H1 (cell line): Measurements from ENCODE around the gene FUBP3.
A peak's percentile ranks its signal among the peaks of the same experiment; 100 is the strongest.

ENCODE experiments used
- CREB1 ChIP-seq: IDR thresholded peaks from 2 replicates; pipeline ENCODE4 v1.6.1; 2012; ENCODE audit warnings: inconsistent platforms
- CTCF ChIP-seq, 3 experiments: IDR thresholded peaks; 1 replicate in 2 of 3; 2 replicates in 1 of 3; pipeline versions ENCODE4 v1.5.1 to v1.6.1; 2011; ENCODE audit warnings: low read length in 3 of 3, mild to moderate bottlenecking in 3 of 3, inconsistent platforms in 2 of 3, low read depth in 1 of 3, moderate library complexity in 1 of 3; ENCODE audit not compliant: insufficient read depth in 1 of 3; ENCODE audit errors: control extremely low read depth in 1 of 3
- EZH2 ChIP-seq: fragments of 200-600 bp; sonication (generic); IDR thresholded peaks from 2 replicates; pipeline ENCODE4 v1.7.1; 2012; ENCODE audit warnings: low read depth, mild to moderate bottlenecking, moderate library complexity, low read length, inconsistent platforms; ENCODE audit not compliant: severe bottlenecking
- POLR2AphosphoS5 ChIP-seq: IDR thresholded peaks from 2 replicates; pipeline ENCODE4 v1.6.1; 2011; ENCODE audit warnings: low read depth, low read length
- RAD21 ChIP-seq, 2 experiments: IDR thresholded peaks in 1 of 2; conservative IDR thresholded peaks in 1 of 2; 2 replicates each; pipeline ENCODE4 v1.6.1; 2011; ENCODE audit warnings: low read depth in 2 of 2, low read length in 2 of 2, improper control_type of control experiment in 1 of 2, inconsistent platforms in 1 of 2, mild to moderate bottlenecking in 1 of 2, moderate library complexity in 1 of 2

DNA sequence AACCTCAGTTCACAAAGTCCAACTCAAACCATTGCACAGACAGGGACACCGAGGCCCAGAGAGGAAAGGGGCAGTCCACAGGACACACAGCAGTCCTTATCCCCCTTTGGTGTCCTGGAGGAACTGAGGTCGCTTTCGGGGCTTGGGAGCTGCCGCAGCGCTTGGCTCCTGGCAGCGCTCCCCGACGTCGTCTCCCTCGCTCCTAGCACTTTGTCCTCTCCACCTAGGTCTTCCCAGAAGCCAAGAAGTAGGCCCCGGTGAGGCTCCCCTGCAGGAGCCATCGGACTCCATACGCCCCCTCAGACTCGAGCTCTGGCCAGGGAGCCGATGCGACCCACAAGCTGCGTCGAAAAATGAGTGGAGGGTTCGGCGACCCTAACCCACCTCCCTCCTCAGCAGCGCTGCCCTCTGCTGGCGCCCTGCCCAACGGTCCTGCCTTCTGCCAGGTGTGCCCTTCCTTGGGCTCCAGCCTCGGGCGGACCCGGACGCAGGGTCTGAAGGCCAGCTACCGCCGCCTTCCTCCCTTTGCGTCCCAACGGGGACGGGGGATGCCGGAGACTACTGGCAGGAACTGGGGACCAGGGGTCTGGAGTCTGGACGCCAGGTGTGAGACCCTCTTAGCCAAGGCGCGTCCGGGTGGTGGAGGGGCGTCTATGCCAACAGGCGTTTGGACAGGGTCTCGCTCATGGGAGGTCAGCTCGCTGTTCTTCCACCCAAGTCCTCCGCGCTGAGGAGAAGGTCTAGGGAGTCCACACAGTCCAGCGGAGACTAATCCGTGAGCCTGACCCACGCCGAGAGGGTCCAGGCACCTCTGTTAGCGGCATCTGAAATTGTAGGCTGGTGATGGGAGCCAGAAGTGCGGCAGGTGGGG lies 83.0 kb downstream of the FUBP3 start:
- TF ChIP-seq EZH2 = peak; percentile 84
- peak in 2 of 3 experiments; percentile 29 to 54; a peak in 2 of 4 replicates for TF ChIP-seq CTCF (IDR thresholded peaks at IDR 0.05; ENCODE audit: control extremely low read depth in 1 of 3, insufficient read depth in 1 of 3, low read depth in 1 of 3, low read length in 3 of 3)
- no peak for TF ChIP-seq POLR2AphosphoS5
- no peak for TF ChIP-seq CREB1
- peak; percentile 21 to 46; a peak in 2 of 4 replicates for TF ChIP-seq RAD21 (IDR thresholded peaks at IDR 0.05 in 1 of 2, conservative IDR thresholded peaks at IDR 0.05 in 1 of 2; ENCODE audit: low read depth in 2 of 2, low read length in 2 of 2)
